ENCODE data around the gene THADA.

DNA sequence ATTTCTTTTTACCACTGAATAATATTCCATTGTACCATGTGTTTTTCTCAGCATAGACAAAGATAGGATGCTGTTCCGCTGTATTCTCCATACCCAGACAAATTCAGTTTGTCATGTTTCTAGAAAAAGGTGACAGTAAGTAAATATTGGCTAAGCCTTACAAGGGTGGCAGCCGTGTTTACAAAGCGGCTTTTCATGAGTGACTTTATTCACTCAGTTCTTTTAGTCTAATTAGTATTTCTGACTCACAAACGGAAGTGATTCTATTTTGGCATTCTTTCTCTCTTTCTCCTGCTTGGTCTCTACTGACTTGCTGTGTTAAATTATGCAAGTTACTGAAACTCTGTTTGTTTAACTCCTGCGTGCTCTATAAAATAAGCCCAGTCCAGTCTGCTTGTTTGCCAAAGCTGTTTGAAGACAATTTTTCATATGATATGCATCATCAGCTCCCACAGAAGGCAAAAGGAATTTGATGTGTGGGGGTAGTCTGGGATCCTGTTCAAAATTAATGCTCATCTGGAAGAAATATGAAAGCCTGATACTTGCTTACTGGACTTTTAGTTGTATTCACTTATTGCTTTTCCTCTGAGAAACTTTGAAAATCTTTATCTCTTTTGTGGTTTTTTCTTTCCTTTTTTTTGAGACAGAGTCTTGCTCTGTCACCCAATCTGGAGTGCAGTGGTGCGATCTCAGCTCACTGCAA is 38.9 kb upstream of the THADA start:
- TF ChIP-seq, protein P1, sequence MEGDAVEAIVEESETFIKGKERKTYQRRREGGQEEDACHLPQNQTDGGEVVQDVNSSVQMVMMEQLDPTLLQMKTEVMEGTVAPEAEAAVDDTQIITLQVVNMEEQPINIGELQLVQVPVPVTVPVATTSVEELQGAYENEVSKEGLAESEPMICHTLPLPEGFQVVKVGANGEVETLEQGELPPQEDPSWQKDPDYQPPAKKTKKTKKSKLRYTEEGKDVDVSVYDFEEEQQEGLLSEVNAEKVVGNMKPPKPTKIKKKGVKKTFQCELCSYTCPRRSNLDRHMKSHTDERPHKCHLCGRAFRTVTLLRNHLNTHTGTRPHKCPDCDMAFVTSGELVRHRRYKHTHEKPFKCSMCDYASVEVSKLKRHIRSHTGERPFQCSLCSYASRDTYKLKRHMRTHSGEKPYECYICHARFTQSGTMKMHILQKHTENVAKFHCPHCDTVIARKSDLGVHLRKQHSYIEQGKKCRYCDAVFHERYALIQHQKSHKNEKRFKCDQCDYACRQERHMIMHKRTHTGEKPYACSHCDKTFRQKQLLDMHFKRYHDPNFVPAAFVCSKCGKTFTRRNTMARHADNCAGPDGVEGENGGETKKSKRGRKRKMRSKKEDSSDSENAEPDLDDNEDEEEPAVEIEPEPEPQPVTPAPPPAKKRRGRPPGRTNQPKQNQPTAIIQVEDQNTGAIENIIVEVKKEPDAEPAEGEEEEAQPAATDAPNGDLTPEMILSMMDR (IDR thresholded peaks at IDR 0.05): no peak
- no peak for TF ChIP-seq POLR2A (IDR thresholded peaks at IDR 0.05)
